Activated CD4-positive, alpha-beta T cell treated with anti-CD3 and anti-CD28 coated beads, Interleukin-2, amount 50 U/mL, for 24 hours (primary cell): ENCODE results near the gene LSP1.

Experiments
- DNase-seq, 2 donors: peaks; one replicate each; pipeline ENCODE4 v3.0.0-alpha.2; 2020; ENCODE audit warnings: low read depth in 1 of 2, low spot score in 1 of 2

Gene LSP1

GRCh38 chr11:1913271-1914060 is 60.6 kb downstream of the LSP1 start:
- no peak for DNase-seq

- DNase-seq: no peak
Measured at GRCh38 chr11:1915795-1916131, 62.9 kb downstream of the LSP1 start.

GRCh38 chr11:1916132-1916985 is 63.5 kb downstream of the LSP1 start:
- DNase-seq: no peak

GRCh38 chr11:1916986-1917522 is 64.2 kb downstream of the LSP1 start:
- DNase-seq: no peak

- no peak for DNase-seq
Measured at GRCh38 chr11:1917523-1918435, 64.9 kb downstream of the LSP1 start.

GRCh38 chr11:1918436-1919315 is 65.8 kb downstream of the LSP1 start:
- no peak for DNase-seq

GRCh38 chr11:1919391-1920127 is 66.7 kb downstream of the LSP1 start, which contains the start of gene TNNT3:
Gene TNNT3, plus strand, starts transcription at chr11:1919703. Its CDS starts 3,172 bp downstream, at chr11:1922875.
- DNase-seq: no peak

GRCh38 chr11:1920128-1920908 is 67.4 kb downstream of the LSP1 start:
- DNase-seq: no peak

- DNase-seq: no peak
Measured at GRCh38 chr11:1920909-1921573, 68.2 kb downstream of the LSP1 start.

- DNase-seq: no peak
Measured at GRCh38 chr11:1921574-1922141, 68.8 kb downstream of the LSP1 start.

- DNase-seq: no peak
Measured at GRCh38 chr11:1922481-1923081, 69.7 kb downstream of the LSP1 start.

GRCh38 chr11:1923201-1923956 is 70.5 kb downstream of the LSP1 start:
- no peak for DNase-seq

- no peak for DNase-seq
Measured at GRCh38 chr11:1924181-1924580, 71.3 kb downstream of the LSP1 start.

GRCh38 chr11:1924646-1925372 is 71.9 kb downstream of the LSP1 start:
- DNase-seq: no peak

- no peak for DNase-seq
Measured at GRCh38 chr11:1925373-1926155, 72.7 kb downstream of the LSP1 start.
